DMS53 (cell line): ENCODE results near the gene PNO1.

Experiments used
- DNase-seq: peaks from one replicate; lab custom pipeline; 2025; lab: John Stamatoyannopoulos, UW

PNO1 gene

DNA sequence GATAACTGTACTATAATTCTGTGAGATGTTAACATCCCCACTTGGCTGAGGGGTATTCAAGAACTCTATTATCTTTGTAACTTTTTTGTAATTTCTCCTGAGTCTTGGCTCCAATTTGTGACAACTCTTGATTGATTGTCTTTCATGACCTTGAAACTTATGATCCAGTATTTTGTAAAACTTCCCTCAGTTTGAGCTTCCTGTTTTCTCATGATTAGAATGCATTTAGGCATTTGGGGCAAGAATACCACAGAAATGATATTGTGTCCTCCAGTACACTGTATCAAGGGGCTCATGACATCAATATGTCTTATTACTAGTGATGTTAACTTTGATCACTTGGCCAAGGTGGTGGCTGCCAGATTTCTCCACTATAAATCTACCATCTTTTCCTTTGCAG lies 37.4 kb downstream of the PNO1 start:
- no peak for DNase-seq

DNA sequence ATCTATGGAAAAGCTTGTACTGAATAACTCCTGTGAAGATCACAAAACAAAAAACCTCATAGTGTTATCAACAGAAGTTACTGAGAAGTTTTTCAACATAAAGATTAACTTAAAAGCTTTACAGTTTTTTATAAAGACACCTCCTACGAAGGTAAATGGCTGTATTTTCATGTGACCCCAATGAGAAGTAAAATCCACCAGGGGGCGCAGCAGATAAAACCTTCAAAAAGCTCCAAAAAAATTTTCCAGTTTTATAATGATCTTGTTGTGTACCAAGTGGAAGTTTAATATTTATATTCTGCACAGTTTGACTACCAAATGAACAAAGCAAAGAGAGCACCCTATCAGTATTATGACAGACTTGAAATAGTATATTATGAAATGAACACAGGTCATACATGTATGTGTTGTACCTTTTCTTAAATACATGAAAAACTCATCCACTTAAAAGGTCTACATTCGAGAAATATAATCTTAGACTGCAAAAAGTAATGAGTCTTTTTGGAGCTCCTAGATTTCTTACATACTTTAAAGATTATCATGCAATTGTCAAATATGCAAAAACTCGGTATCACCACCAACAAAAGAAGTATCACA lies 38.5 kb downstream of the PNO1 start:
- DNase-seq: peak; percentile 80

DNA sequence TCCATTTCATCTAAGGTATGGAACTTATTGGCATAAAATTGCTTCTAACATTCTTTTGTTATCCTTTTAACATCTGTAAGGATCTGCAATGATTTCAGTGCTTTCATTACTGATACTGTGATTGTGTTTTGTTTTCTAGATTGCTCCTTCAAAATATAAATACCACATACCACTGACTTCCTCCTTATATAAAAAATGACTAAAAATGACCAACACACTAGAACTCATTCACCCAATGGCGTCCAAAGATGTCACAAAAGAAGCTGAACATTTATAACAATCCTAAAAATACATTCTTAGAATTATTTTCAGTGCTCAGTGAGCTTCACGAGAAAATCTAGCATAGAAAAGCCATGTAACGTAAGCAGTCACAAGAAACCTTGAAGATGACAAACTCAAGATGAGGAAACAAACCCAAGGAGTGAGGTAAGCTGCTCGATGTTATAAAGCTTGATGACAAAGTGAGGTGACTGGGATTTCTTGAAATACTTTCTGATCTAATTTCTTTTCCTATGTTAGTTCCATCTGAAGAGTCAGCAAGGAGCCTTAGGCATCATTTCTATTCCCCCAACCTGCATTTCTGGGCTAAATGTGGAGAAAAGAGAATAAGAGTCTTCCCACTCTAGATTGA lies 42.6 kb downstream of the PNO1 start:
- no peak for DNase-seq

DNA sequence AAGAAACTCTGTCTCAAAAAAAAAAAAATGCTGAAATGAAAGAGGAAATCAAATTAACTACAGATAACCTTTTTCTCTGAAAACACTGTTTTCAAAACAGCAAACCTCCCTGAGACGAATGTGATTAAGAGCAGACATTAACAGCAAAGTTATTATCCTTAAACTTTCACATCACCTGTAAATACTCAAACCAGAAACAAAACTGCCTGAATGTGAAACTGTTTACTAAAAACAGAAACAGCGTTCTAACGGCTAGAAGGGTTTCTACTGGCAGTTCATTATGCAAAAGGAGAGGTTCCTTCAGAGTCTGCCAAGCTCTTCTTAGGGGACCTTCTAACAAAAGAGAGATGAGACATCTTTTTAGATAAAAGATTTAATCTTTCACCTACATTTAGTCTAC lies 45.9 kb downstream of the PNO1 start:
- no peak for DNase-seq

DNA sequence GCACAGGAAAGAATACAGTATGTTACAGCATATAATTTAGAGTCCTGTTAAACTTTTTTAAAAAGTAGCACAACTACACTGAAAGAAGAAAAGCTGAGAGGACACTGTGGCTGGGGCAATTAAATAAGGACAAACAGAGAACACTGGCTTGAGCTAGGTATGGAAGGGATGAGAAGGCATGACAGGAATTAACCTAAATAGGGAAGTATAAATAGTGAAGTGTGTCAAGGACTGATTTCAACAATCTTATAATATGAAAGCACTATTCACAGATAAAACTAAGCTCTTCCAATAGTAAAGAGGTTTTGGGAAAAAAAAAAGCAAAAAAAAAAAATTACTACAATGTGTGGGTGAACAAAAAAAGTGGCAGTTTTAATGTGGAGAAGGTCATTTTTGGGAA lies 49.1 kb downstream of the PNO1 start:
- no peak for DNase-seq

DNA sequence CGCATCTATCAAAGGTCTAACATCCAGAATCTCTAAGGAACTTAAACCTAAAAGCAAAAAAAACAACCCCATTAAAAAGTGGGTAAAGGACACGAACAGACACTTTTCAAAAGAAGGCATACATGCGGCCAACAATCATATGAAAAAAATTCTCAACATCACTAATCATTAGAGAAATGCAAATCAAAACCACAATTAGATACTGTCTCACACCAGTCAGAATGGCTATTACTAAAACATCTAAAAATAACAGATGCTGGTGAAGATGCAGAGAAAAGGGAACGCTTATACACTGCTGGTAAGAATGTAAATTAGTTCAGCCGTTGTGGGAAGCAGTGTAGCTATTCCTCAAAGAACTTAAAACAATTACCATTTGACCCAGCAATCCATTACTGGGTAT lies 56.7 kb downstream of the PNO1 start:
- DNase-seq: no peak

DNA sequence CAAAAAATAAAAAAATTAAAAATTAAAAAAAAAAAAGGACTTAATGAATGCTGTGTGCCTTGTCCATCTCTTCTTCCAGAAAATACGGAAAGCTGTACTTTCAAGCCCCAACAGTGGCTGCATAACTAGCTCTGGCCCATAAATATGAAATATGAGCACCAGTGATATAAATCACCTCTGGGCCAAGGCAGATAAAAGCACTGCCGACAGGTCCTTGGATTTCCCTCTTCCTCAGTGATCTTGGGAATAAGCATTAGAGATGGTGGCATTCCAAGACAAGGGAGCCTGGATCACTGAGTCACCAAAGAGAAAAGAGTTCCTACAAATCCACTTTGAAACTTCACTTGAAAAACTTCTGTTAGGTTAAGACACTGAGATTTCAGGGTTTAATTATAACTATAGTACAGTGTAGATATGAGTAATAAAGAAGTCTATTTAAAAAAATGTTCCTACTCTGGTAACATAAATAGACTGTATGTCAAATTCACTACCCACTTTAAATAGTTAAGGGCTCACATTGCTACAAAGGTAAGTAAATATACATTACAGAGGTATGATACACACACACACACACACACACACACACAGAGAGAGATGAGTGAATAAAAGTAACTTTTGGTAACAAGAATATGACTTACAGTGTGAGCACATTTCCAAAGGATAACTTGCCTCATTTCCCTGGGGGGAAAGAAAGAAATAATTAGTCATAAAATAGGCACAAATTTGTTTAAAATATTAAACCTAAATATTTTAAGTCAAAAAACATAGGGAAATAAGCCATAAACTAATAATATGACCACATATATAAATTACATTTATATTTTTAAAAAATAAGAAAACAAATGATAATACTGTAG lies 59.0 kb downstream of the PNO1 start:
- peak; percentile 6 for DNase-seq

DNA sequence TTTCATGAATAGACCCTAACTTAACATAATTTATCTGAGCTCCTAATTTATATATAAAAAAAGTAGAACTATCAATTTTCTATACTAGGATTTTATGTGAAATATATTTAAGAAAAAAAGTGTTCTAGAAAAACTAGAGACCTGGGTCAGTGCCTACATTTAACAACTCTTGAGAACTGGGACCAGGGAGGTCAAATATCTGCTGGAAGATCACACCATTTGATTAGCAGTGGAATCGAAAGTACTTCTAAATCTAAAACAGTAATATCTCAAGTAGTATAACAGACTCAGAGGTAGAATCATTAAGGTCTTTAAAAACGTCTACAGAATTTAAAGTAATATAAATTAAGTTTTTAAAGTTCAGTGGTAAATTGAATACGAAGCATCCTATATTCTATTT lies 60.0 kb downstream of the PNO1 start:
- DNase-seq: no peak

DNA sequence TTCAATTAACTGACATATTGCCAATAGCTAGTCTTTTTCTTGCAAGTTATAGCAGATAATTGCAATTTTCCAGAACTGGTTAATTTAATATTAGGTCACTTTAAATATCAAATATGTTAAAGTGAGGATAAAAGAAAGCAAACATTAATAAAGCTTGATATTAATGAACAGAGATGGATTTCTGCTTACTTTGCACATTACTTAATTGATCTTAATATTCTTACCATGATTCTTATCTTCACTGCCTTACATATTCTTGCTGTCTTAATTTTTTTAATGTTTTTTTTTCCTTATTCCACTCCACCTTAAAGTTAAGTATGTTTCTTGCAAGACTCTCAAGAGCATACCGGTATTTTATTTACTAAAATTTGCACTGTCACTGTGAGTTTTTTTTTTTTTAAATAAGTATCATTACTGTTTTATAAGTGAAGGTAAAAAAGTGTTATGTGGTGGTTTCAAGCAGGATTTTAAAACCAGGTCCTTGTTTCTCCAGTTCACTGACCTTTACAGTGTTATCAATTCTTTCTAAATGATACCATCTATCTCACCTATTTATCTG lies 60.7 kb downstream of the PNO1 start:
- no peak for DNase-seq

DNA sequence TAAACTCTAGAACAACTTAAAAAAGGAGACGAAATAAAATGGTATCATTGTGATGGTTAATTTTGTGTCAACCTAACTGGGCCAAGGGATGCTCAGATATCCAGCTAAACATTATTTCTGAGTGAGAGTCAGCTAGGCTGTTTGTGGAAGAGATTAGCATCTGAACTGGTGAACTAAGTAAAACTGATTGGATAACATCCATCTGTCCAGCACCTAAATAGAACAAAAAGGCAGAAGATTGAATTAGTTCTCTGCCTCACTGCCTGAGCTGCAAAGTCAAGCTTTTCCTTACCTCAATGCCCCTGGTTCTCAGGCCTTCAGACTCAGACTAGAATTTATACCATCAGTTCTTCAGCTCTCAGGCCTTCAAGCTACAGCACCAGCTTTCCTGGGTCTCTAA lies 64.6 kb downstream of the PNO1 start:
- DNase-seq: no peak

DNA sequence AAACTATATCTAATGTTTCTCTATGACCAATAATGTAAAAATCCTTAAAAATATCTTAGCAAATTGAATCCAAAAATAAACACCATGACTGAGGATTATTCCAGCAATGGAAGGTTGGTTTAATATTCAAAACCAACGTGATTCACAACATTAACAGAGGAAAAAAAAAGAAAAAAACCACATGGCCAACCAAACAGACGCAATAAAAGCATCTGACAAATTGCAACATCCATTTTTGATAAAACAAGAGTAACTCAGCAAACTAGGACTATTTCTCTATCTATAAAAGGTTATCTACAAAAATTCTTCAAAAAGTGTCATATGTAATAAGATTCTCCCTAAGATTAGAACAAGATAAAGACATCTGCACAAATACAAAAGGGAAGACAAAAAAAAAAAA lies 65.7 kb downstream of the PNO1 start:
- DNase-seq: no peak

DNA sequence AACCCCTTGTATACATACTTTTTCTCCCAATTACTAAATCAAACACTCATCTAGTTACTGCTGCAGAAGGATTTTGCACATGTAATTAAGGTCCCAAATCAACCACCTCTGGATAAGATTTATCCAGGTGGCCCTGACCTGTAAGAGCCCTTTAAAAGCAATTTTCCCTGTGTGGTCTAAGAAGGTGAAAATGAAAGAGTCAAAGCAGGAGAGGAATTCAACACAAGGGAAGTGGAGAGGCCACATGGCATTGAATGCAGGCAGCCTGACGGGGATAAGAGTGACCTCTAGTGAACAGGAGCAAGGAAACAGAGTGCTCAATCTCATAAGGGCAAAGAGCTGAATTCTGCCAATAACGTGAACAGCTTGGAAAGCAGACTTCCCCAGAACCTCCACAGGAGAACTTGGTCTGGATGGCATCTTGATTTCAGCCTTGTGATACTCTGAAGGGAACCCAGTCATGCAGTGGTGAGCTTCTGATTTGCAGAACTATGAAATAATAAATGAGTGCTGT lies 67.5 kb downstream of the PNO1 start:
- DNase-seq: peak; percentile 64
